CD14-positive monocyte (primary cell): Measurements from ENCODE around the gene DDX17. TPM values are rescaled to one million over a fixed set of nuclear protein-coding genes. Genes with fewer than 3 reads are reported as not detected.

Source experiments
- DNase-seq, 3 donors: peaks; one replicate each; pipeline ENCODE4 v3.0.0-alpha.2; 2011 to 2022
- H2AFZ ChIP-seq: 2 replicates; pipeline ENCODE4 v1.6.0; 2012; ENCODE audit warnings: mild to moderate bottlenecking, low read depth, low read length, inconsistent platforms; ENCODE audit not compliant: insufficient read depth, poor library complexity, severe bottlenecking
- H3K27ac ChIP-seq, 2 donors: 1 replicate in 1 of 2; 2 replicates in 1 of 2; pipeline ENCODE4 v1.5.1; 2012 to 2013; ENCODE audit warnings: low read length in 2 of 2, control low read depth in 1 of 2, inconsistent platforms in 1 of 2, low read depth in 1 of 2, mild to moderate bottlenecking in 1 of 2
- H3K27me3 ChIP-seq, 2 donors: one replicate each; pipeline versions ENCODE4 v1.6.0 to v1.6.1; 2011 to 2013; ENCODE audit warnings: low read length in 2 of 2; ENCODE audit not compliant: control insufficient read depth in 2 of 2, insufficient read depth in 2 of 2
- H3K36me3 ChIP-seq, 2 donors: replicated peaks in 1 of 2; 1 replicate in 1 of 2; 2 replicates in 1 of 2; pipeline versions ENCODE4 v1.5.1 to v1.6.1; 2012 to 2013; ENCODE audit warnings: low read length in 2 of 2, control low read depth in 1 of 2, inconsistent platforms in 1 of 2, mild to moderate bottlenecking in 1 of 2; ENCODE audit not compliant: insufficient read depth in 2 of 2, control insufficient read depth in 1 of 2
- H3K4me1 ChIP-seq, 2 donors: 1 replicate in 1 of 2; 2 replicates in 1 of 2; pipeline versions ENCODE4 v1.5.1 to v1.6.1; 2012 to 2013; ENCODE audit warnings: low read length in 2 of 2, control low read depth in 1 of 2, inconsistent platforms in 1 of 2, mild to moderate bottlenecking in 1 of 2, moderate library complexity in 1 of 2; ENCODE audit not compliant: insufficient read depth in 2 of 2, control insufficient read depth in 1 of 2
- H3K4me2 ChIP-seq: replicated peaks from 2 replicates; pipeline ENCODE3; 2012; ENCODE audit warnings: low read length, moderate library complexity, mild to moderate bottlenecking; ENCODE audit not compliant: poor library complexity, severe bottlenecking; ENCODE audit errors: extremely low read depth
- H3K4me3 ChIP-seq, 3 experiments: fragments of 200-600 bp in 1 of 3; sonication (generic) in 1 of 3; replicated peaks in 1 of 3; 1 replicate in 2 of 3; 2 replicates in 1 of 3; pipeline ENCODE4 v1.5.1; 2011 to 2013; ENCODE audit warnings: low read length in 3 of 3, mild to moderate bottlenecking in 3 of 3, control low read depth in 2 of 3, low read depth in 2 of 3, inconsistent platforms in 1 of 3, moderate library complexity in 1 of 3
- H3K79me2 ChIP-seq: 2 replicates; pipeline ENCODE4 v1.6.0; 2012; ENCODE audit warnings: mild to moderate bottlenecking, control low read depth, inconsistent platforms, low read length, moderate library complexity; ENCODE audit not compliant: insufficient read depth
- H3K9ac ChIP-seq: 2 replicates; pipeline ENCODE4 v1.6.0; 2017; ENCODE audit warnings: low read length, mild to moderate bottlenecking; ENCODE audit not compliant: insufficient read depth, poor library complexity, severe bottlenecking
- H3K9me3 ChIP-seq, 2 donors: replicated peaks in 1 of 2; 1 replicate in 1 of 2; 2 replicates in 1 of 2; pipeline versions ENCODE4 v1.5.1 to v1.6.1; 2012 to 2013; ENCODE audit warnings: low read length in 2 of 2, control low read depth in 1 of 2; ENCODE audit not compliant: control insufficient read depth in 1 of 2, insufficient read depth in 1 of 2
- H4K20me1 ChIP-seq: 2 replicates; pipeline ENCODE4 v1.6.0; 2012; ENCODE audit warnings: mild to moderate bottlenecking, low read length, control low read depth, moderate library complexity; ENCODE audit not compliant: insufficient read depth
- H3K27ac Mint-ChIP-seq, 7 donors: one replicate each; pipeline ENCODE4 v1.8.0; 2020; ENCODE audit warnings: mild to moderate bottlenecking in 7 of 7, mixed read lengths in 7 of 7, moderate library complexity in 6 of 7, inconsistent platforms in 2 of 7
- H3K27me3 Mint-ChIP-seq, 3 donors: one replicate each; pipeline ENCODE4 v1.8.0; 2021 to 2022; ENCODE audit warnings: low read depth in 3 of 3, mild to moderate bottlenecking in 3 of 3, mixed read lengths in 3 of 3, moderate library complexity in 3 of 3, inconsistent platforms in 1 of 3
- H3K36me3 Mint-ChIP-seq, 2 donors: one replicate each; pipeline ENCODE4 v1.8.0; 2020; ENCODE audit warnings: mixed read lengths in 2 of 2, inconsistent platforms in 1 of 2, mild to moderate bottlenecking in 1 of 2
- H3K4me1 Mint-ChIP-seq: one replicate; pipeline ENCODE4 v1.8.0; 2020; ENCODE audit warnings: mild to moderate bottlenecking, mixed read lengths
- H3K4me3 Mint-ChIP-seq, 2 donors: one replicate each; pipeline ENCODE4 v1.8.0; 2020; ENCODE audit warnings: mild to moderate bottlenecking in 2 of 2, mixed read lengths in 2 of 2, moderate library complexity in 1 of 2
- H3K9me3 Mint-ChIP-seq, 7 donors: one replicate each; pipeline ENCODE4 v1.8.0; 2020 to 2022; ENCODE audit warnings: mixed read lengths in 7 of 7, mild to moderate bottlenecking in 6 of 7, moderate library complexity in 6 of 7, inconsistent platforms in 2 of 7
- CTCF ChIP-seq: fragments of 200-600 bp; IDR thresholded peaks from one replicate; pipeline ENCODE4 v1.8.0; 2022; ENCODE audit warnings: antibody characterized with exemption, mild to moderate bottlenecking
- WGBS: methylation state at CpG from one replicate; pipeline ENCODE4 v1.1.5; 2013; ENCODE audit warnings: missing lambda C conversion rate; ENCODE audit not compliant: insufficient coverage; 5-methylcytosine and 5-hydroxymethylcytosine counted together
- intact Hi-C, 2 donors: fragments of 100-400 bp; cut with micrococcal nuclease; formaldehyde crosslinking; loops; one replicate each; pipeline versions ENCODE4 v1.15.0 to v1.15.1; 2023
- polyA plus RNA-seq, 3 donors: library from polyadenylated mRNA; depleted of rRNA in 1 of 3; unstranded in 2 of 3; stranded (reverse) in 1 of 3; fragments of 300-500 nt in 2 of 3; fragments of >200 nt in 1 of 3; fragmentation: Illumina TruSeq in 2 of 3; gene quantifications; 1 replicate in 2 of 3; 2 replicates in 1 of 3; pipeline ENCODE4 v1.2.3, GENCODE V29; 2012 to 2021

DDX17 gene
- polyA plus RNA-seq, 3 donors = 31.4 to 434 (median 36.3) TPM

GRCh38 chr22:38469306-38469781 lies 36.8 kb downstream of the DDX17 start:
- 97% methylated on average over 5 of the region's 6 CpGs for WGBS
- peak overlapping the region in 1 of 2 donors; percentile 46 for H3K4me3 Mint-ChIP-seq

More at GRCh38 chr22:38469306-38469781, 36.8 kb downstream of the DDX17 start:
- H3K9me3 Mint-ChIP-seq = peaks cover 0 to 15% (median 5%) of the 10 kb centered on the region in 7 donors
- H3K4me1 Mint-ChIP-seq = peaks cover 9% of the 10 kb centered on the region
- Histone ChIP-seq H3K4me3 (no peak overlapping the region), H3K27ac (no peak overlapping the region), H4K20me1 (no peaks in the 10 kb centered on the region), H3K9ac (no peak overlapping the region), H3K4me1 (peaks cover 7 to 12% of the 10 kb centered on the region in 2 donors), H3K36me3 (no peaks in the 10 kb centered on the region), H2AFZ (no peak overlapping the region), H3K4me2 (no peak overlapping the region), H3K79me2 (no peaks in the 10 kb centered on the region), H3K27me3 (peaks cover 14 to 46% of the 10 kb centered on the region in 2 donors), H3K9me3 (peaks cover 0 to 6% of the 10 kb centered on the region in 2 donors)
- H3K36me3 Mint-ChIP-seq = peaks cover 0 to 6% of the 10 kb centered on the region in 2 donors
- no peak for TF ChIP-seq CTCF
- intact Hi-C loops = no loop called here
- DNase-seq = peak in 1 of 3 donors; percentile 1
- no peak overlapping the region for H3K27ac Mint-ChIP-seq
- H3K27me3 Mint-ChIP-seq = peaks cover 49 to 65% (median 60%) of the 10 kb centered on the region in 3 donors
